GM12878 (cell line): ENCODE data around the gene CENPO. TPM values are rescaled to one million over a fixed set of nuclear protein-coding genes. Genes with fewer than 3 reads are reported as not detected.
A peak's percentile ranks its signal among the peaks of the same experiment; 100 is the strongest.

ENCODE experiments used
- ATAC-seq: fragments of 200-7000 bp; cut with Tn5 transposase; 3 replicates; pipeline ENCODE4 v1.9.1; 2020; ENCODE audit warnings: mild to moderate bottlenecking, moderate library complexity
- BruUV-seq: library from RNA; stranded (reverse); fragments of 400-500 nt; replicated peaks from 2 replicates; lab custom pipeline; 2021; lab: Mats Ljungman, UMichigan
- CTCF ChIA-PET: fragments of 300-600 bp; sonication (Branson Sonifier 250); formaldehyde crosslinking; extraction: SDS; loops from one replicate; lab custom pipeline; 2021; ENCODE audit warnings: inconsistent platforms; lab: Yijun Ruan, JAX
- POLR2A ChIA-PET: fragments of 350-600 bp; formaldehyde crosslinking; extraction: SDS; loops from one replicate; lab custom pipeline; 2021; ENCODE audit warnings: inconsistent platforms; lab: Charles Lee
- RAD21 ChIA-PET: fragments of 300-600 bp; sonication (Branson Sonifier 250); formaldehyde crosslinking; loops from one replicate; lab custom pipeline; 2023; ENCODE audit warnings: antibody characterized with exemption; ENCODE audit not compliant: unreplicated experiment; lab: Charles Lee
- SMC1A ChIA-PET: fragments of 300-600 bp; sonication (Branson Sonifier 250); formaldehyde crosslinking; loops from one replicate; lab custom pipeline; 2023; ENCODE audit not compliant: unreplicated experiment, uncharacterized antibody; lab: Charles Lee
- DNase-seq: peaks from one replicate; pipeline ENCODE4 v3.0.0-alpha.2; 2011; ENCODE audit warnings: low read depth, low spot score
- FAIRE-seq: peaks from 3 replicates; lab custom pipeline; 2011; peaks lifted over from hg19 to GRCh38; lab: Jason Lieb, UNC
- H2AFZ ChIP-seq: 2 replicates; pipeline ENCODE4 v1.6.0; 2011; ENCODE audit warnings: low read depth, low read length, control low read depth; ENCODE audit not compliant: control insufficient read depth
- H3K27ac ChIP-seq: 2 replicates; pipeline ENCODE4 v1.5.1; 2011; ENCODE audit warnings: control low read depth; ENCODE audit not compliant: control insufficient read depth, insufficient read depth
- H3K27me3 ChIP-seq, 2 experiments: replicated peaks in 1 of 2; 2 replicates each; pipeline versions ENCODE4 v1.6.0 to v1.6.1; 2011; ENCODE audit warnings: low read length in 1 of 2; ENCODE audit not compliant: control insufficient read depth in 2 of 2, insufficient read depth in 2 of 2
- H3K36me3 ChIP-seq, 2 experiments: 2 replicates each; pipeline ENCODE4 v1.5.1; 2011; ENCODE audit warnings: low read length in 1 of 2; ENCODE audit not compliant: control insufficient read depth in 2 of 2, insufficient read depth in 2 of 2
- H3K4me1 ChIP-seq: 2 replicates; pipeline ENCODE4 v1.6.1; 2011; ENCODE audit warnings: mild to moderate bottlenecking, low read length, moderate library complexity, mixed read lengths; ENCODE audit not compliant: control insufficient read depth, insufficient read depth
- H3K4me2 ChIP-seq: 2 replicates; pipeline ENCODE4 v1.6.0; 2011; ENCODE audit warnings: control low read depth; ENCODE audit not compliant: control insufficient read depth, insufficient read depth
- H3K4me3 ChIP-seq: fragments of 200-600 bp; sonication (generic); 2 replicates; pipeline ENCODE4 v1.5.1; 2016
- H3K79me2 ChIP-seq: 2 replicates; pipeline ENCODE4 v1.6.0; 2011; ENCODE audit warnings: low read length; ENCODE audit not compliant: control insufficient read depth, insufficient read depth
- H3K9ac ChIP-seq: 2 replicates; pipeline ENCODE4 v1.8.0; 2011; ENCODE audit warnings: low read length, control low read depth, mixed read lengths; ENCODE audit not compliant: control insufficient read depth, insufficient read depth
- H3K9me3 ChIP-seq: replicated peaks from 3 replicates; pipeline ENCODE4 v1.5.1; 2011; ENCODE audit warnings: mild to moderate bottlenecking, low read length; ENCODE audit not compliant: control insufficient read depth, insufficient read depth
- H4K20me1 ChIP-seq: 2 replicates; pipeline ENCODE4 v1.6.0; 2011; ENCODE audit not compliant: control insufficient read depth, insufficient read depth
- CHD1 ChIP-seq: IDR thresholded peaks from 2 replicates; pipeline ENCODE4 v1.6.1; 2012; ENCODE audit warnings: low read depth, low read length, improper control_type of control experiment
- KAT2A ChIP-seq: conservative IDR thresholded peaks from 2 replicates; pipeline ENCODE4 v1.6.1; 2011; ENCODE audit warnings: low read depth, low read length; ENCODE audit not compliant: control insufficient read depth
- MTA3 ChIP-seq: IDR thresholded peaks from 2 replicates; pipeline ENCODE4 v1.6.1; 2012; ENCODE audit warnings: low read length, inconsistent platforms, borderline replicate concordance
- RUNX3 ChIP-seq: IDR thresholded peaks from 2 replicates; pipeline ENCODE4 v1.6.1; 2012; ENCODE audit warnings: low read length, inconsistent platforms
- STAT3 ChIP-seq: IDR thresholded peaks from 2 replicates; pipeline ENCODE4 v1.6.1; 2011; ENCODE audit warnings: low read depth, low read length, improper control_type of control experiment
- SUPT20H ChIP-seq: IDR thresholded peaks from 2 replicates; pipeline ENCODE4 v1.6.1; 2011; ENCODE audit warnings: low read depth, mild to moderate bottlenecking, low read length, moderate library complexity, borderline replicate concordance; ENCODE audit not compliant: control insufficient read depth
- TAF1 ChIP-seq: IDR thresholded peaks from 2 replicates; pipeline ENCODE4 v1.6.1; 2011; ENCODE audit warnings: mild to moderate bottlenecking, low read depth, low read length, borderline replicate concordance
- TARDBP ChIP-seq: IDR thresholded peaks from 2 replicates; pipeline ENCODE4 v1.6.1; 2016; ENCODE audit warnings: borderline replicate concordance
- WGBS: methylation state at CpG from one replicate; pipeline ENCODE4 v1.1.6; 2016; ENCODE audit warnings: low lambda C conversion rate; ENCODE audit not compliant: insufficient replicate concordance, insufficient coverage; ENCODE audit errors: missing lambda C conversion rate; 5-methylcytosine and 5-hydroxymethylcytosine counted together
- in situ Hi-C: fragments of 300-500 bp; cut with MboI; formaldehyde crosslinking; loops from 9 replicates; pipeline ENCODE4 v1.14.3; 2018; ENCODE audit warnings: mixed read lengths
- intact Hi-C: fragments of 100-400 bp; cut with micrococcal nuclease; formaldehyde crosslinking; loops from one replicate; pipeline ENCODE4 v1.14.2; 2022; ENCODE audit not compliant: unreplicated experiment
- polyA plus RNA-seq, 11 experiments: library from polyadenylated mRNA; depleted of rRNA in 4 of 11; unstranded in 6 of 11; stranded (reverse) in 5 of 11; fragments of >200 nt; fragmentation: Nextera tagmentation in 4 of 11; fragmentation: Illumina TruSeq in 1 of 11; extraction: Ambion mirVana in 4 of 11; extraction: Trizol in 1 of 11; gene quantifications; 1 replicate in 1 of 11; 2 replicates in 10 of 11; pipeline versions ENCODE4 v1.2.1 to v1.2.3, GENCODE V29; 2011 to 2016; ENCODE audit warnings: inconsistent platforms in 2 of 11, missing spikeins in 2 of 11, low read depth in 1 of 11
- total RNA-seq, 4 experiments: library from RNA; depleted of rRNA in 3 of 4; stranded (reverse); fragments of >200 nt in 3 of 4; fragmentation: Illumina TruSeq in 1 of 4; extraction: Trizol in 1 of 4; gene quantifications; 2 replicates each; pipeline versions ENCODE4 v1.2.1 to v1.2.3, GENCODE V29; 2013 to 2021
- TF ChIP-seq, protein P1 (sequence below): IDR thresholded peaks from 2 replicates; pipeline ENCODE4 v1.6.1; 2012; ENCODE audit warnings: low read depth, low read length, improper control_type of control experiment

The CENPO gene
- total and polyA plus RNA-seq, 10 of the 15 experiments (the other 5 are each of a cell fraction or from before 2014, with no cell fraction given): 18.7 to 37.0 (median 31.4) TPM

DNA sequence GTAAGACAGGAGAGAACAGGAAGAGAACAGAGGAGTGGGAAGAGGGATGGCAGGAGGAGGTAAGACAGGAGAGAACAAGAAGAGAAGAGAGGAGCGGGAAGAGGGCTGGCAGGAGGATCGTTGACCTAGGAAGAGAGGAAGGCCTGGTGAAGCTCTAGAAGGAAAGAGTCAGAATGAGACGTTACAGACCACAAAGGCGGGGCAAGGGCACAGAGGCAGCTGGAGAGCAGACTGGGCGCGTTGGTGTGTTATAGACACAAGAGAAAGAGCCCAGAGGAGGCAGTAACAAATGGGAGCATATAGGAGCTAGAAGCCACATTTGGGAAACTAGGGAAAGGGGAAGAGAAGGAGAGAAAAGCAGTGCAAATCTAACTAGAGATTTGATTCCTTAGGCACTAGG is 26.6 kb upstream of the CENPO start (continued):
- TF ChIP-seq TARDBP: no peak
- 0 out of 2 replicates have a peak, but pooled peaks have one; percentile 2 for TF ChIP-seq RUNX3
- TF ChIP-seq, all 136 proteins: peak for 2

DNA sequence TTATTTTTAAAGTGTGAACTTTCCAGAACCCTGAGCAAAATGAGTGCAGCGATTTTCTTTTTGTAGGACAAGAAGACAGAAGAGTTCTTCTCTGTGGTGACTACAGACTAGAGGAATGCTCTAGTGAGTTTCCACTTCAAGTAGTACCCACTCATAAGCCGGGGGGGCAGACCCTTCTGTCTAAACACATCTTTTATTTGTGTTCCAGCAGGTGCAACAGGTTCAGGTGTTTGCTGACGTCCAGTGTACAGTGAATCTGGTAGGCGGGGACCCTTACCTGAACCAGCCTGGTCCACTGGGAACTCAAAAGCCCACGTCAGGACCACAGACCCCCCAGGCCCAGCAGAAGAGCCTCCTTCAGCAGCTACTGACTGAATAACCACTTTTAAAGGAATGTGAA is 25.2 kb upstream of the CENPO start:
- in situ Hi-C loops: no loop called here
- CTCF ChIA-PET: interaction anchor here (2.2 kb wide), 1 partner anchor 12 kb away, joined by 6 read pairs; no protein-coding TSS in a partner anchor
- POLR2A ChIA-PET: interaction anchor here (0.6 kb wide), 1 partner anchor 9 kb away, joined by 3 read pairs; no protein-coding TSS in a partner anchor

More for the DNA sequence above, 25.2 kb upstream of the CENPO start:
- ChIA-PET SMC1A (interaction anchor here (1.4 kb wide), 1 partner anchor 23 kb away, joined by 6 read pairs; no protein-coding TSS in a partner anchor), RAD21 (interaction anchor here (0.6 kb wide), 1 partner anchor 362 kb away, joined by 5 read pairs; no protein-coding TSS in a partner anchor)
- Histone ChIP-seq H3K27ac (no peak overlapping the region), H3K9me3 (no peaks in the 10 kb centered on the region), H3K79me2 (no peaks in the 10 kb centered on the region), H2AFZ (no peak overlapping the region), H4K20me1 (no peaks in the 10 kb centered on the region), H3K27me3 (no peaks in the 10 kb centered on the region), H3K4me2 (no peak overlapping the region), H3K36me3 (peaks cover 2 to 8% of the 10 kb centered on the region in 2 experiments; a peak in 2 of 4 replicates), H3K9ac (no peak overlapping the region), H3K4me1 (0 out of 2 replicates have a peak, but pooled peaks cover 6% of the 10 kb centered on the region), H3K4me3 (no peak overlapping the region)
- TF ChIP-seq KAT2A (no peak), TAF1 (no peak), STAT3 (no peak), SUPT20H (no peak), CHD1 (no peak), MTA3 (no peak)
- TF ChIP-seq, protein P1, sequence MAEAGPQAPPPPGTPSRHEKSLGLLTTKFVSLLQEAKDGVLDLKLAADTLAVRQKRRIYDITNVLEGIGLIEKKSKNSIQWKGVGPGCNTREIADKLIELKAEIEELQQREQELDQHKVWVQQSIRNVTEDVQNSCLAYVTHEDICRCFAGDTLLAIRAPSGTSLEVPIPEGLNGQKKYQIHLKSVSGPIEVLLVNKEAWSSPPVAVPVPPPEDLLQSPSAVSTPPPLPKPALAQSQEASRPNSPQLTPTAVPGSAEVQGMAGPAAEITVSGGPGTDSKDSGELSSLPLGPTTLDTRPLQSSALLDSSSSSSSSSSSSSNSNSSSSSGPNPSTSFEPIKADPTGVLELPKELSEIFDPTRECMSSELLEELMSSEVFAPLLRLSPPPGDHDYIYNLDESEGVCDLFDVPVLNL: no peak
- FAIRE-seq (no peak), DNase-seq (no peak), ATAC-seq (no peak)
- intact Hi-C loops: no loop called here
- BruUV-seq: no TSS peak
- WGBS: 98% methylated on average over 5 of the region's 5 CpGs
